Activated naive CD8-positive, alpha-beta T cell (primary cell): ENCODE data around the gene AIG1.

Source experiments
- H3K27ac Mint-ChIP-seq: one replicate; pipeline ENCODE4 v1.8.0; 2021; ENCODE audit warnings: mixed read lengths
- H3K27me3 Mint-ChIP-seq: one replicate; pipeline ENCODE4 v1.8.0; 2021; ENCODE audit warnings: mixed read lengths
- H3K36me3 Mint-ChIP-seq: one replicate; pipeline ENCODE4 v1.8.0; 2021; ENCODE audit warnings: mixed read lengths
- H3K4me1 Mint-ChIP-seq: one replicate; pipeline ENCODE4 v1.8.0; 2021; ENCODE audit warnings: low read depth, mixed read lengths
- H3K4me3 Mint-ChIP-seq: one replicate; pipeline ENCODE4 v1.8.0; 2021; ENCODE audit warnings: mild to moderate bottlenecking, mixed read lengths
- H3K9me3 Mint-ChIP-seq: one replicate; pipeline ENCODE4 v1.8.0; 2021; ENCODE audit warnings: low read depth, mixed read lengths

AIG1 gene

DNA sequence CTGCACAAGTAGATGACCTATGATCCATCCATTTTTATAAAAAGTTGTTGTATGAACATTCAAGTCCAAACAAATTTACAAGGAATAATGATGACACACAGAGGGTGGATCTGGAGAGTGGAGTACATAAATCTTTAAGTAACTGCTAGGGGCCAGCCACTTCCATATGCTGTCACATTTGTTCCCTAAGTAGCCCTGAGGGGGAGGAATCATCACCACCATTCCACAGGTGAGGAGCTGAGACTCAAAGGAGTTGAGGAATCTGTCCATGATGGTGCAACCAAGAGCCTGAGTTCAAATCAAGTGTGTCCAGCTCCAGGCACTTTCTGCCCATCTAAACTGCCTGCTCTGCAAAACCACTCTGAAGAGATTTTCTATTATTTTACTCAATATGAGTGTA, 132.1 kb downstream of the AIG1 start:
- Mint-ChIP-seq H3K27ac (no peak overlapping the region), H3K4me3 (no peak overlapping the region), H3K27me3 (no peaks in the 10 kb centered on the region), H3K4me1 (peaks cover 1% of the 10 kb centered on the region), H3K9me3 (no peaks in the 10 kb centered on the region), H3K36me3 (peaks cover 25% of the 10 kb centered on the region)

DNA sequence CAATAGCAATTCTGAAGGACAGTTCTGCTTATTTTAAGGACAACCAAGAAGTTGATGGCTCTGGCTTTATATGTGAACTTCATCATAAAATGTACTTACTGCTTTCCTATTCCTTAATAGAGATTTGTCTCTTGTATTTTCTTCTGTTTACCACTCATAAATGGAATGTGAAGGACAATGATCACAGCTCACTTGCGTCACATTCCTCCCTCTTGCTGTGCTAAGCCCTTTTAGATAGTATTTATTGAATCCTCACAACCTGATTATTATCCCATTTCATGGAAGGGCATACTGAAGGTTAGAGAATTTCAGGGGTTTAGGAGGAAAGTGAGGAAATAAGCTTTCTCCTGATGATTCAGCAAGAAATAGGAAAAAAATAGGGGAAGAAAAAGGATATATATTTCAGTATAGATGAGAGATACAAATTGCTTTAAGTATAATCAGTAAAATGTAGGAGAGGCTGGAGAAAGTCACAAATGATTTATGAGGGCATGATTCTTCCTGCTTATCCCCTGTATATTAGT, 132.9 kb downstream of the AIG1 start:
- Mint-ChIP-seq H3K4me1 (peaks cover 1% of the 10 kb centered on the region), H3K27ac (no peak overlapping the region)

DNA sequence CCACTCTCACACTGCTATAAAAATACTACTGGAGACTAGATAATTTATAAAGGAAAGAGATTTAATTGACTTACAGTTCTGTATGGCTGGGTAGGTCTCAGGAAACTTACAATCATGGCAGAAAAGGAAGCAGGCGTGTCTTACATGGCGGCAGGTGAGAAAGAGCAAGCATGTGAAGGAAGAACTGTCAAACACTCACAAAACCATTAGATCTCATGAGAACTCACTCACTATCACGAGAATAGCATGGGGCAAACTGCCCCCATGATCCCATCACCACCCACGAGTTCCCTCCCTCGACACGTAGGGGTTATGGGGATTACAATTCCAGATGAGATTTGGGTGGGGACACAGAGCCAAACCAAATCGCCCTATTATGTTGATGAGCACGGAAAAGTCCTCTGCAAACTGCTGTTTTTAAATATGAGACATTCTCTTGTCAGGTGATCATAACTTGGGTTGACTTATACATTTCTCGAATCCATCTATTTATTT, 133.5 kb downstream of the AIG1 start:
- Mint-ChIP-seq H3K27me3 (no peaks in the 10 kb centered on the region), H3K4me1 (peaks cover 1% of the 10 kb centered on the region), H3K9me3 (no peaks in the 10 kb centered on the region), H3K27ac (no peak overlapping the region), H3K4me3 (no peak overlapping the region), H3K36me3 (peaks cover 23% of the 10 kb centered on the region)

More for the DNA sequence above, 132.9 kb downstream of the AIG1 start:
- peaks cover 23% of the 10 kb centered on the region for H3K36me3 Mint-ChIP-seq
- no peaks in the 10 kb centered on the region for H3K9me3 Mint-ChIP-seq
- H3K27me3 Mint-ChIP-seq: no peaks in the 10 kb centered on the region
- no peak overlapping the region for H3K4me3 Mint-ChIP-seq

DNA sequence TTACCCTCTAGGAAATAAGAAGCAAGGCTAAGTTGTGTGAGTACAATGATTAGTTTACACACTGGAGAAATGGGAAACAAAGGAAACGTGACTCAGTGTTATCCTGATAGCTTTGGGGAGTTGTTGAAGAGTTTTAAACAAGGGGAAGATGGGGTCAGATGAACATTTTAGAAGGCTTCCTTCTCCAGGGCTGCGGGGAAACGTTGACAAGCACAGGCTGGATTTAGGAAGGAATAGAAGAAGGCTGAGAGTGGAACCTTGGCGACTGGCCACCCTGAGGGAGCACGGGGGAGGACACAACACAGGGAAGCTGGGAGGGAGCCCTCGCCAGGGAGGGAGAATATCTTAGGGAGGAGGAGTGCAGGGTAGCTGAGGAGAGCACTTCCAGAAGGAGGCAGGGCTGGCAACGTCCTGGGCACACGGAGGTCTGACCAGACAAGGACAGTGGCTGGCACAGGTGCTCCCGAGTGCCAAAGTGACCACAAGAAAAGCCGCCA, 134.7 kb downstream of the AIG1 start:
- no peaks in the 10 kb centered on the region for H3K9me3 Mint-ChIP-seq
- peaks cover 23% of the 10 kb centered on the region for H3K36me3 Mint-ChIP-seq
- H3K4me3 Mint-ChIP-seq: no peak overlapping the region
- H3K4me1 Mint-ChIP-seq: peaks cover 10% of the 10 kb centered on the region
- H3K27ac Mint-ChIP-seq: no peak overlapping the region
- H3K27me3 Mint-ChIP-seq: no peaks in the 10 kb centered on the region

DNA sequence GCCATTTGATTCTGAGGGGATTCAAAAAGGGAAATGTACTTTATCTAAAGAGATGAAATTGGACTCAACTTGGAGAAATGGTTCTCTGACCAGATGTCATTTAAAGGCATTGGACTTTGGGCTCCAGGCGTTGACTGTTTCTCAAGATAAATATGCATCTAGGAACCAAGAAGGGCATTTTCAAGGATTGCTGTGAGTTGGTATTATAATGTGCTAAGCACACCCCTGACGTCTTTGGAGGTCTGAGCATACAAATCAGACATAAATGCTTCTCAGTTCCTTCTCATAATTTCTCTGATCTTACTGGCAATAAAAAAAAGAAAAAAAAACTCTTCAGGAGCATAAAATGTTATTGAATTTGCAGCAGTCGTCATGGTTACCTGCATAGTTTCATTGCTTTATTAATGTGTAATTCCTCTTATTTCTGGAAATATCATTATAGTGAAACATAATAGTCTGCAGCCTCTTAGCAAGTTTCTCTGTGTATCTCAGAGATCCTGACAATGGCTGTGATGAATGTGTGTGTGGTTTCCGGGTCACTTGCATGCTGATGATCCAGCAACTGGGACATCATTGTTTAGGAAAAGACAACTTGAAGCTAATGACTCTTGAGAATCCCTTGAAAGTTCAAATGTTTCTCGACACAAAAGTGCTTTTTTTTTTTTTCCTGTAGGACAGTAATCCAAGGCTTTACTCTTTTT, 136.0 kb downstream of the AIG1 start:
- H3K36me3 Mint-ChIP-seq: peaks cover 21% of the 10 kb centered on the region
- no peaks in the 10 kb centered on the region for H3K9me3 Mint-ChIP-seq
- no peaks in the 10 kb centered on the region for H3K27me3 Mint-ChIP-seq
- no peak overlapping the region for H3K27ac Mint-ChIP-seq
- H3K4me3 Mint-ChIP-seq: no peak overlapping the region
- H3K4me1 Mint-ChIP-seq: peaks cover 14% of the 10 kb centered on the region

DNA sequence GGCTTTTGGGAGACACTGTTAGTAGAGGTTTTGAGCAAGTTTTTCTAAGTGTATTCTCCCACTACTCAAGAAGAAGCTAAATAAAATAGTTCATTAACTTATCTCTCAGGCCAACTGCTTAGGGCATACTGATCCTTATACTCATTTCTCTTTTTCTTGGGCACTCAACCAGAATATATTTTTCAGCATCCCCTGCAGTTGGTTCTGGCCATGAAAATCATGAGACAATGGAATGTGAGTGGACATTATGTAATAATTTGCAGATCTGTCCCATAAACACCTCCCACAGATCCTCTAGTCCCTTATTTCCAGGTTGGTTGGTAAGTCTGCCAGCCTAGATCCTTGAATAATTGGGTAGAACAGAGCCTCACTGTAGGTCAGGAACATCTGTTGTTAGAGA, 136.7 kb downstream of the AIG1 start:
- Mint-ChIP-seq H3K27ac (no peak overlapping the region), H3K36me3 (peaks cover 21% of the 10 kb centered on the region), H3K4me1 (peaks cover 14% of the 10 kb centered on the region), H3K27me3 (no peaks in the 10 kb centered on the region), H3K4me3 (no peak overlapping the region), H3K9me3 (no peaks in the 10 kb centered on the region)

DNA sequence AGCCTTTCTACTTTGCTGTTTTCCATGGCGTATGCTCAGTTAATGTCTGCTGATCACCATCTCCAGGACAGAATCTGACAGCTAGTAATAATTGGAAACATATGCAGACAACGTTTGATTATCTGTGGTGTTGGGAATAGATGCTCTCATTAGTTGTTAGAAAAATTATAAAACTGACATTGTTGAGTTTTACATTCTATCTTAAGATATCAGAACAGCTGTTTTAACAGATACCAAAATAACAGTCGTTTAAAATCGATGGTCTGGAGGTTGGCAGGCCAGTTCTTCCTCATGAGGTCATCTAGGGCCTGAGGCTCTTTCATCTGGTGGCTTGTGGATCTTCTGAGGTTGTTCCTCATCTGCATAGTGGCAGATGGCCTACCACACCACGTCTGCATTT, 137.6 kb downstream of the AIG1 start:
- no peak overlapping the region for H3K27ac Mint-ChIP-seq
- H3K27me3 Mint-ChIP-seq: no peaks in the 10 kb centered on the region
- H3K36me3 Mint-ChIP-seq: peaks cover 17% of the 10 kb centered on the region
- peaks cover 14% of the 10 kb centered on the region for H3K4me1 Mint-ChIP-seq
- H3K9me3 Mint-ChIP-seq: peaks cover under 1% of the 10 kb centered on the region
- H3K4me3 Mint-ChIP-seq: no peak overlapping the region

DNA sequence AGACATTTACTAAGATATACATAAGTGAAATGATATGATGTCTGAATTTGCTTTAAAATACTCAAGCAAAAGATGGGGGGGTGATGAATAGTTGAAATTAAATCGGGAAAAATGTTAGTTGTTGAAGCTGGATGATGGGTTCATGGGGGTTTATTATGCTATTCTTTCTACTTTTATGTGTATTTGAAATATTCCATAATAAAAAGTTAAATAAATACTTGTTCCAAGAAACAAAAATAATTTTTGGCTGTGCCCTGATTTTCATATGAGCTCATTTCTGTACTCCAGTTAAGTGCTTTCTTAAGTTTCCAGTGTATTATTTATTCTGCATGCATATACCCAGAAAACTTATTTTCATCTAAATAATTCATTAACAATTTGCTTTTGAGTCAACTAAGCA, 138.6 kb downstream of the AIG1 start:
- H3K9me3 Mint-ChIP-seq: peaks cover 7% of the 10 kb centered on the region
- H3K27ac Mint-ChIP-seq: no peak overlapping the region
- no peak overlapping the region for H3K4me3 Mint-ChIP-seq
- peaks cover 20% of the 10 kb centered on the region for H3K36me3 Mint-ChIP-seq
- H3K4me1 Mint-ChIP-seq: peaks cover 14% of the 10 kb centered on the region
- H3K27me3 Mint-ChIP-seq: no peaks in the 10 kb centered on the region

DNA sequence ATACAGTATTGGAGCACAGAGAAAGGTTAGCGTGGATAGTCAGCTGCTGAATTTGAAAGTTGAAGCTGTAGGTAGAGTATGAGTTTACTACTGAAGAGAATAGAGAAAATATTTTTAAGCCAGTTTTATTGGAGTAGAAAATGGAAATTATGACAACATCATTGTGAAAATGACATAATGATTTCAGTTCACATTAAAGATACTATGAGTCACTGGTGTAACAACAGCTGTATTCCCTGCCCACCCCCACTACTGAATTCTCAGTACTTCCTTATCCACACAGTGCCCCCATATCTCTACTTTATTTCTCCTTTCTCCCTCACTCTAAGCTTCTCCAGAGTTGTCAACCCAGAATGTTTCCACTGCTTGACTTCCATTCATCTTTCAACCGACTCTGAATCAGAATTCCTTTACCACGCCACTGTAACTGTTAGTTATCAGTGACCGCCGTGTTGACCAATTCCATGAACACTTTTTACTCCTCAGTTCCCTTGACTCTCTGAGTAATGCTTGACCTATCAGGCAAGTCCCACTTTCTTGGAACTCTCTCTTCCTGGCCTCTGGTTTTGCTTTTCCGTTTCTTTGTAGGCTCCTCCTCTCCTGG, 139.6 kb downstream of the AIG1 start:
- Mint-ChIP-seq H3K9me3 (peaks cover 7% of the 10 kb centered on the region), H3K36me3 (peaks cover 13% of the 10 kb centered on the region), H3K27ac (peak overlapping the region; percentile 10), H3K4me1 (peaks cover 14% of the 10 kb centered on the region), H3K4me3 (no peak overlapping the region), H3K27me3 (no peaks in the 10 kb centered on the region)

DNA sequence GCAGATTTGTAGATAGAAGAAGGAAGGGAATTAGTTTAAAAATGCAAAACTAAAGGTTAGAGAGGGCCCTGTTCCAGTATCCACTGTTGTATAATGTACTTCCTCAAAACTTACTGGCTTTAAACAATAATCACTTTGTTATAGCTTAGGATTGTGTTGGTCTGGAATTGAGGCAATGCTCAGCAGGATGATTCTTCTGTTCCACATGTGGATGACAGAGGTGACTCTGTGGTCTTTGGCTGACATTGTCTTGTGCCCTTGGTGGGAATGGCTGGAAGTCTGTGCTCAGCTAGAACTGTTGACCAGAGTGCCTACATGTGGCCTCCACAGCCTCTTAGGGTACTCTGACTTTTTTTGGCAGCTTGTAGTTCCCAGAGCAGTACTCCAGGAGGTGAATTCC, 143.4 kb downstream of the AIG1 start:
- H3K4me1 Mint-ChIP-seq: peaks cover 14% of the 10 kb centered on the region
- no peak overlapping the region for H3K4me3 Mint-ChIP-seq
- no peaks in the 10 kb centered on the region for H3K27me3 Mint-ChIP-seq
- peaks cover 11% of the 10 kb centered on the region for H3K36me3 Mint-ChIP-seq
- no peak overlapping the region for H3K27ac Mint-ChIP-seq
- H3K9me3 Mint-ChIP-seq: peaks cover 7% of the 10 kb centered on the region

DNA sequence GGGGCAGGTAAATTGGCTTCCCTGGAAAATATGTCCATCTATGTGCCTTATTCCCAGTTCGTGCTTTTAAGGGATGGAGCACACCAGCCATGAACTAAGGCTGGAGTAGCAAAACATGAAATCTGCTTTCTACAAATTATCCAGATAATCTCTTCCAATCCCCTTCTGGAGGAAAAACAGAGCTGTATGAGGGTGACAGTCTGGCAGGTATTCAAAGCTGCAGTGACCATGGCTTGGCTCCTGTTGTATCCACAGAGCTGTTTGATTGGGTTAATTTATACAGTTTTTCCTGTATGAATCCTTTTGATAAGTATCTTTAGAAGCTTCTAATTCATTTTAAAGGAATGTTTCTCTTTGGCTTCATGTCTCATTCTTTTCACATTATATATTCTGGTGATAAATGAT, 144.4 kb downstream of the AIG1 start:
- H3K9me3 Mint-ChIP-seq: peaks cover 7% of the 10 kb centered on the region

DNA sequence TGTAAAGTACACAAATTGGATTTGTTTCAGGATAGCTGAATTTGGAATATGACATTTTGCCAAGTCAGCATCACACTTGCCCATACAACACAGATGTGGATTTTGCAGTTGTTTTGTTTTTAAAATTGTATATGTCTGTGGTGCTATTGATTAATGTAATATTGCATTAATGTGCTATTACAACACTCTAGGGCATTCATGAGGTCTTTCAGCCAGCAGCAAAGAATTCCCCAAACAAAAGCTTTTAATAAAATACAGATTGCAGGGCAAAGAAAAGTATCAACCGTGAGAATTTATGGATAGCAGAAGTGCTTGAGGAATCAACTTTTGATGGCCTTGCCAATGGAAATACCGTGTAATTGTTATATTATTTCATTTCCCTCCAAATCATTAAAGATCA, 144.9 kb downstream of the AIG1 start:
- H3K4me1 Mint-ChIP-seq: peaks cover 3% of the 10 kb centered on the region
- H3K27me3 Mint-ChIP-seq: no peaks in the 10 kb centered on the region
- no peak overlapping the region for H3K27ac Mint-ChIP-seq
- H3K36me3 Mint-ChIP-seq: peaks cover 13% of the 10 kb centered on the region
- no peak overlapping the region for H3K4me3 Mint-ChIP-seq
- H3K9me3 Mint-ChIP-seq: peaks cover 7% of the 10 kb centered on the region

More for the DNA sequence above, 144.4 kb downstream of the AIG1 start:
- H3K36me3 Mint-ChIP-seq: peaks cover 13% of the 10 kb centered on the region
- no peak overlapping the region for H3K4me3 Mint-ChIP-seq
- H3K27ac Mint-ChIP-seq: no peak overlapping the region
- H3K27me3 Mint-ChIP-seq: no peaks in the 10 kb centered on the region
- peaks cover 7% of the 10 kb centered on the region for H3K4me1 Mint-ChIP-seq

DNA sequence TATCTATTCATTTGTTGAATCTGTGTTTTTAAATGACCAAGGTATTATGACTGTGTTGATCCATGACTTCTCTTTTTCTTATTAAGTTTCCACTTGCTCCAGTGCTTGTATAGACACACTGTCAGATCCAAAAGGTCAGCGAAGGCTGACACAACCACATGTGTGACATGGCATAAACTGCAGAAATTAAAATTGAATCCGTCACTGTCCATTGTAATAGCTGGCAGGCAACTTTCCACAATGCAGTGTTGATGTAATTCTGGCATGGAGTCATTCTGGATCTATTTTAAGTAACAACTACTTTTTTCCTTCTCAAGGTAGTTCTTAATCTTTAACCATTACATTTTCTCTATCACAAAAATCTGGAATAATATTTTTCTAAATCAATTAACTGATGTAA, 145.3 kb downstream of the AIG1 start:
- peaks cover 7% of the 10 kb centered on the region for H3K9me3 Mint-ChIP-seq
- peaks cover 10% of the 10 kb centered on the region for H3K36me3 Mint-ChIP-seq
- no peak overlapping the region for H3K27ac Mint-ChIP-seq
- H3K27me3 Mint-ChIP-seq: no peaks in the 10 kb centered on the region
- no peaks in the 10 kb centered on the region for H3K4me1 Mint-ChIP-seq
- H3K4me3 Mint-ChIP-seq: no peak overlapping the region

DNA sequence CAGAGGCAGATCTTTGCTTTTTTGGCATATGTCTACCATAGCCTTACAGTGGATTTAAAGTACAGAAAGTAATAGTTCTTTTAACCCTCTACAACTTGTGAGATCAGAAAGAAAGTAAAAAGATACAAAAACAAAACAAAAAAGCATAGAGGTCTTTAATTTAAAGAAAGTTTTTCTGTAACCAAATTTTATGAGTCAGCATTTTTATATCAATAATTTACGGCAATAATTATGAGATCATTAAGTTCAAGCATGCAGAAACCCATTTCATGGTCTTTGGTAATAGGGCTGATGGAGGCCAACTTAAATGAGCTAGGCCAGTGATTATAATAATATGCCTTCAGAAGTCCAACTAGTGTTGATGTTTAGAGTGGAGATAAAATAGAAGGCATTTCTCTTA, 145.9 kb downstream of the AIG1 start:
- H3K36me3 Mint-ChIP-seq: peaks cover 10% of the 10 kb centered on the region
- H3K4me3 Mint-ChIP-seq: no peak overlapping the region
- no peak overlapping the region for H3K27ac Mint-ChIP-seq
- peaks cover 7% of the 10 kb centered on the region for H3K9me3 Mint-ChIP-seq
- no peaks in the 10 kb centered on the region for H3K27me3 Mint-ChIP-seq
- H3K4me1 Mint-ChIP-seq: no peaks in the 10 kb centered on the region

DNA sequence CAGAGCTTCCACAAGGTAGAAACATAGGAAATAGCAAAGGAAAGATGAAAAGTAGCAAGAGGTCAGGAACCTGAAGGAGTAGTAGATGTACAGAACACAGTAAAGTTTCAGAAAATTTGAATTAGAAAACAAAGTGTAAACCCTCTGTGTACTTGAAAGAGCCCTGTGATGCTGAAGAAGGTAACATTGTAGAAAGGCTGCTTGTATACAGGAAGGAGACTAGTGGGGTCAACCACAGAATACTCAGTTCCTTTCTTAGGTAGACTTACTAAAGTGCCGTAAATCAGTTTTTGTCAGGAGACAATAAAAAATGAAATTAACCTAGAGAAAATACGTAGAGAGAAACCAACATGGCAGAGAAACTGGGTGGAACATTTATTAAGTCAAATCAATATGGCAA, 149.7 kb downstream of the AIG1 start:
- Mint-ChIP-seq H3K4me3 (no peak overlapping the region), H3K4me1 (no peaks in the 10 kb centered on the region), H3K27ac (no peak overlapping the region), H3K36me3 (peaks cover 2% of the 10 kb centered on the region), H3K9me3 (no peaks in the 10 kb centered on the region), H3K27me3 (no peaks in the 10 kb centered on the region)
